Peyer's patch (tissue), 4 donors: ENCODE results near the gene SEMA3C. TPM values are rescaled to one million over a fixed set of nuclear protein-coding genes. Genes with fewer than 3 reads are reported as not detected.

ENCODE experiments used
- DNase-seq, 3 donors: peaks; one replicate each; pipeline ENCODE4 v3.0.0-alpha.2; 2017 to 2019
- H3K27ac ChIP-seq, 4 donors: fragments of 200-600 bp; sonication (generic); one replicate each; pipeline ENCODE4 v1.5.1; 2016 to 2019
- H3K27me3 ChIP-seq, 2 donors: fragments of 200-600 bp; sonication (generic); one replicate each; pipeline ENCODE4 v1.5.1; 2019
- H3K36me3 ChIP-seq, 3 donors: fragments of 200-600 bp; sonication (generic); one replicate each; pipeline ENCODE4 v1.5.1; 2016 to 2019
- H3K4me1 ChIP-seq, 4 donors: fragments of 200-600 bp; sonication (generic); one replicate each; pipeline ENCODE4 v1.5.1; 2016 to 2019
- H3K4me3 ChIP-seq, 4 donors: fragments of 200-600 bp; sonication (generic); 1 replicate in 3 of 4; 2 replicates in 1 of 4; pipeline ENCODE4 v1.5.1; 2016 to 2019; ENCODE audit warnings: mild to moderate bottlenecking in 1 of 4
- H3K9me3 ChIP-seq, 4 donors: fragments of 200-600 bp; sonication (generic); one replicate each; pipeline ENCODE4 v1.5.1; 2016 to 2019; ENCODE audit warnings: mild to moderate bottlenecking in 1 of 4
- CTCF ChIP-seq, 6 experiments: fragments of 450-650 bp in 4 of 6; fragments of 200-600 bp in 2 of 6; sonication (generic) in 1 of 6; IDR thresholded peaks; one replicate each; pipeline ENCODE4 v1.5.1; 2017 to 2019; ENCODE audit warnings: antibody characterized with exemption in 6 of 6, mild to moderate bottlenecking in 3 of 6, moderate library complexity in 1 of 6
- POLR2A ChIP-seq, 2 donors: fragments of 450-650 bp; IDR thresholded peaks; one replicate each; pipeline ENCODE4 v1.5.1; 2017; ENCODE audit warnings: antibody characterized with exemption in 2 of 2, mild to moderate bottlenecking in 2 of 2, moderate library complexity in 2 of 2
- total RNA-seq, 4 donors: library from RNA; depleted of rRNA; stranded (reverse); fragments of >200 nt; gene quantifications; one replicate each; pipeline ENCODE4 v1.1.0, GENCODE V29; 2016

Gene SEMA3C
- total RNA-seq, 4 donors from 2014 or later: 35.7 to 120 (median 56.4) TPM

- Histone ChIP-seq H3K9me3 (no peaks in the 10 kb centered on the region), H3K27ac (no peak overlapping the region), H3K36me3 (no peaks in the 10 kb centered on the region), H3K4me1 (no peaks in the 10 kb centered on the region), H3K4me3 (no peak overlapping the region), H3K27me3 (no peaks in the 10 kb centered on the region)
- TF ChIP-seq CTCF (IDR thresholded peaks at IDR 0.05): no peak
- TF ChIP-seq POLR2A (IDR thresholded peaks at IDR 0.05): no peak
- DNase-seq: no peak
Observed at GRCh38 chr7:80768756-80769155, 150.1 kb downstream of the SEMA3C start.

GRCh38 chr7:80767654-80768053 is 151.2 kb downstream of the SEMA3C start:
- H3K27me3 ChIP-seq: no peaks in the 10 kb centered on the region
- no peak overlapping the region for H3K27ac ChIP-seq
- no peaks in the 10 kb centered on the region for H3K4me1 ChIP-seq
- DNase-seq: no peak
- no peak overlapping the region for H3K4me3 ChIP-seq
- TF ChIP-seq POLR2A (IDR thresholded peaks at IDR 0.05) (no peak), CTCF (IDR thresholded peaks at IDR 0.05) (no peak)
- no peaks in the 10 kb centered on the region for H3K36me3 ChIP-seq
- H3K9me3 ChIP-seq: no peaks in the 10 kb centered on the region

- TF ChIP-seq POLR2A (IDR thresholded peaks at IDR 0.05): no peak
- no peak for DNase-seq
- H3K27me3 ChIP-seq: no peaks in the 10 kb centered on the region
- no peak overlapping the region for H3K27ac ChIP-seq
- H3K9me3 ChIP-seq: no peaks in the 10 kb centered on the region
- H3K4me1 ChIP-seq: no peaks in the 10 kb centered on the region
- no peaks in the 10 kb centered on the region for H3K36me3 ChIP-seq
- H3K4me3 ChIP-seq: no peak overlapping the region
Observed at GRCh38 chr7:80766724-80767123, 152.1 kb downstream of the SEMA3C start.

- H3K27ac ChIP-seq: no peak overlapping the region
- H3K36me3 ChIP-seq: no peaks in the 10 kb centered on the region
- H3K9me3 ChIP-seq: no peaks in the 10 kb centered on the region
- no peaks in the 10 kb centered on the region for H3K4me1 ChIP-seq
- H3K4me3 ChIP-seq: no peak overlapping the region
- TF ChIP-seq CTCF (IDR thresholded peaks at IDR 0.05): no peak
- no peak for TF ChIP-seq POLR2A (IDR thresholded peaks at IDR 0.05)
- no peak for DNase-seq
- no peaks in the 10 kb centered on the region for H3K27me3 ChIP-seq
Observed at GRCh38 chr7:80764132-80764531, 154.7 kb downstream of the SEMA3C start.

GRCh38 chr7:80763704-80764103 is 155.1 kb downstream of the SEMA3C start:
- H3K4me1 ChIP-seq: no peaks in the 10 kb centered on the region
- H3K27me3 ChIP-seq: no peaks in the 10 kb centered on the region
- H3K9me3 ChIP-seq: no peaks in the 10 kb centered on the region
- no peak for DNase-seq
- H3K27ac ChIP-seq: no peak overlapping the region
- H3K4me3 ChIP-seq: no peak overlapping the region
- TF ChIP-seq CTCF (IDR thresholded peaks at IDR 0.05) (no peak), POLR2A (IDR thresholded peaks at IDR 0.05) (no peak)
- no peaks in the 10 kb centered on the region for H3K36me3 ChIP-seq

GRCh38 chr7:80763289-80763688 is 155.6 kb downstream of the SEMA3C start:
- H3K4me3 ChIP-seq: no peak overlapping the region
- H3K9me3 ChIP-seq: no peaks in the 10 kb centered on the region
- no peak overlapping the region for H3K27ac ChIP-seq
- H3K36me3 ChIP-seq: no peaks in the 10 kb centered on the region
- DNase-seq: no peak
- no peak for TF ChIP-seq POLR2A (IDR thresholded peaks at IDR 0.05)
- no peak for TF ChIP-seq CTCF (IDR thresholded peaks at IDR 0.05)
- no peaks in the 10 kb centered on the region for H3K27me3 ChIP-seq
- H3K4me1 ChIP-seq: no peaks in the 10 kb centered on the region
